Thyroid gland (tissue), 4 donors: ENCODE measurements around the gene CABP4. TPM values are rescaled to one million over a fixed set of nuclear protein-coding genes. Genes with fewer than 3 reads are reported as not detected.

Experiments used
- DNase-seq, 2 donors: peaks; one replicate each; pipeline ENCODE4 v3.0.0-alpha.2; 2019
- H3K27ac ChIP-seq, 3 donors: fragments of 200-600 bp; sonication (generic); 1 replicate in 2 of 3; 2 replicates in 1 of 3; pipeline ENCODE4 v1.5.1; 2016 to 2019; ENCODE audit warnings: mild to moderate bottlenecking in 1 of 3, moderate library complexity in 1 of 3
- H3K27me3 ChIP-seq: fragments of 200-600 bp; sonication (generic); one replicate; pipeline ENCODE4 v1.5.1; 2019
- H3K36me3 ChIP-seq, 2 donors: fragments of 200-600 bp; sonication (generic); one replicate each; pipeline ENCODE4 v1.5.1; 2016 to 2019
- H3K4me1 ChIP-seq, 2 donors: fragments of 200-600 bp; sonication (generic); one replicate each; pipeline ENCODE4 v1.5.1; 2017 to 2019
- H3K4me3 ChIP-seq, 3 donors: fragments of 200-600 bp; sonication (generic); replicated peaks in 1 of 3; 1 replicate in 2 of 3; 2 replicates in 1 of 3; pipeline ENCODE4 v1.5.1; 2016; ENCODE audit warnings: mild to moderate bottlenecking in 1 of 3
- H3K9me3 ChIP-seq: fragments of 200-600 bp; sonication (generic); one replicate; pipeline ENCODE4 v1.5.1; 2017
- CTCF ChIP-seq, 6 experiments: fragments of 200-600 bp in 3 of 6; fragments of 450-650 bp in 3 of 6; sonication (generic) in 3 of 6; IDR thresholded peaks; one replicate each; pipeline ENCODE4 v1.5.1; 2016 to 2019; ENCODE audit warnings: antibody characterized with exemption in 6 of 6, mild to moderate bottlenecking in 2 of 6, inconsistent platforms in 1 of 6, moderate library complexity in 1 of 6
- POLR2A ChIP-seq, 2 donors: fragments of 450-650 bp; IDR thresholded peaks; one replicate each; pipeline ENCODE4 v1.6.1; 2017; ENCODE audit warnings: antibody characterized with exemption in 2 of 2, mild to moderate bottlenecking in 2 of 2, moderate library complexity in 1 of 2
- WGBS, 2 donors: methylation state at CpG; one replicate each; pipeline ENCODE4 v1.1.5; 2017; 5-methylcytosine and 5-hydroxymethylcytosine counted together
- intact Hi-C: fragments of 100-400 bp; cut with DNase I; formaldehyde crosslinking; loops from one replicate; pipeline ENCODE4 v1.15.1; 2023
- total RNA-seq, 4 donors: library from RNA; depleted of rRNA; stranded (reverse); fragments of >200 nt; gene quantifications; one replicate each; pipeline ENCODE4 v1.2.3, GENCODE V29; 2016

CABP4 gene
- total RNA-seq, result 1 to 10 TPM in 1 of 4 donors, under 1 TPM in 2, not detected in 1; 0.33 to 6.4 (median 0.39) TPM

- intact Hi-C loops, result no loop called here
- H3K4me3 ChIP-seq, result no peak within 1 kb of the TSS
- TF ChIP-seq POLR2A (IDR thresholded peaks at IDR 0.05) (no peak), CTCF (IDR thresholded peaks at IDR 0.05) (no peak)
- H3K9me3 ChIP-seq, result no peaks in the 10 kb centered on the region
- peaks cover 0 to 7% of the 10 kb centered on the region in 2 donors for H3K4me1 ChIP-seq
- H3K27me3 ChIP-seq, result no peaks in the 10 kb centered on the region
- 97 to 100% methylated on average over 2 of the region's 3 CpGs for WGBS, 2 donors
- H3K36me3 ChIP-seq, result no peaks in the 10 kb centered on the region
- DNase-seq, result no peak
- H3K27ac ChIP-seq, result no peak within 1 kb of the TSS
Measured at GRCh38 chr11:67455054-67455453, at the start of gene CABP4. Gene CABP4 (plus strand): TSS chr11:67455354. CDS start chr11:67455424, 70 bp downstream.

- H3K36me3 ChIP-seq, result no peaks in the 10 kb centered on the region
- no peak overlapping the region for H3K27ac ChIP-seq
- no peak for DNase-seq
- TF ChIP-seq POLR2A (IDR thresholded peaks at IDR 0.05), result no peak
- TF ChIP-seq CTCF (IDR thresholded peaks at IDR 0.05), result no peak
- 87 to 97% methylated on average over 3 to 8 of the region's 9 CpGs for WGBS, 2 donors
- peaks cover 29 to 45% of the 10 kb centered on the region in 2 donors for H3K4me1 ChIP-seq
- intact Hi-C loops, result no loop called here
- H3K27me3 ChIP-seq, result no peaks in the 10 kb centered on the region
- no peak overlapping the region for H3K4me3 ChIP-seq
- H3K9me3 ChIP-seq, result no peaks in the 10 kb centered on the region
Measured at GRCh38 chr11:67405688-67406339, 49.3 kb upstream of the CABP4 start.

- no peak for TF ChIP-seq POLR2A (IDR thresholded peaks at IDR 0.05)
- TF ChIP-seq CTCF (IDR thresholded peaks at IDR 0.05), result no peak
- 80 to 89% methylated on average over 6 to 16 of the region's 18 CpGs for WGBS, 2 donors
- Histone ChIP-seq H3K27me3 (no peaks in the 10 kb centered on the region), H3K36me3 (no peaks in the 10 kb centered on the region), H3K9me3 (no peaks in the 10 kb centered on the region), H3K27ac (no peak overlapping the region), H3K4me3 (no peak overlapping the region), H3K4me1 (peaks cover 25 to 50% of the 10 kb centered on the region in 2 donors)
- no peak for DNase-seq
- intact Hi-C loops, result no loop called here
Measured at GRCh38 chr11:67406420-67406968, 48.7 kb upstream of the CABP4 start.

- Histone ChIP-seq H3K9me3 (no peaks in the 10 kb centered on the region), H3K27ac (no peak overlapping the region), H3K36me3 (no peaks in the 10 kb centered on the region), H3K27me3 (no peaks in the 10 kb centered on the region), H3K4me3 (no peak overlapping the region), H3K4me1 (peaks cover 22 to 53% of the 10 kb centered on the region in 2 donors)
- 72 to 75% methylated on average over 9 of the region's 12 CpGs for WGBS, 2 donors
- no peak for DNase-seq
- intact Hi-C loops, result no loop called here
- no peak for TF ChIP-seq POLR2A (IDR thresholded peaks at IDR 0.05)
Measured at GRCh38 chr11:67406969-67407687, 48.0 kb upstream of the CABP4 start.

- 72 to 88% methylated on average over 9 to 11 of the region's 12 CpGs for WGBS, 2 donors
- H3K4me3 ChIP-seq, result no peak overlapping the region
- no peak for TF ChIP-seq POLR2A (IDR thresholded peaks at IDR 0.05)
- TF ChIP-seq CTCF (IDR thresholded peaks at IDR 0.05), result no peak
- H3K9me3 ChIP-seq, result no peaks in the 10 kb centered on the region
- DNase-seq, result no peak
- H3K4me1 ChIP-seq, result peaks cover 16 to 53% of the 10 kb centered on the region in 2 donors
- no peaks in the 10 kb centered on the region for H3K36me3 ChIP-seq
- no peaks in the 10 kb centered on the region for H3K27me3 ChIP-seq
- intact Hi-C loops, result no loop called here
- H3K27ac ChIP-seq, result no peak overlapping the region
Measured at GRCh38 chr11:67407688-67408163, 47.4 kb upstream of the CABP4 start.
